DOHH2 (cell line): ENCODE results near the gene STX16.

Experiments
- EZH2phosphoT487 ChIP-seq: fragments of 200-600 bp; sonication (generic); IDR thresholded peaks from 2 replicates; pipeline ENCODE4 v1.6.1; 2017; ENCODE audit warnings: borderline replicate concordance, mild to moderate bottlenecking, antibody characterized with exemption, low read length, moderate library complexity, mixed read lengths
- TF ChIP-seq, protein P1 (sequence below): fragments of 200-600 bp; sonication (generic); IDR thresholded peaks from one replicate; pipeline ENCODE4 v1.5.1; 2014; ENCODE audit warnings: antibody characterized with exemption, mild to moderate bottlenecking, low read depth, low read length; ENCODE audit not compliant: poor library complexity, severe bottlenecking

DNA sequence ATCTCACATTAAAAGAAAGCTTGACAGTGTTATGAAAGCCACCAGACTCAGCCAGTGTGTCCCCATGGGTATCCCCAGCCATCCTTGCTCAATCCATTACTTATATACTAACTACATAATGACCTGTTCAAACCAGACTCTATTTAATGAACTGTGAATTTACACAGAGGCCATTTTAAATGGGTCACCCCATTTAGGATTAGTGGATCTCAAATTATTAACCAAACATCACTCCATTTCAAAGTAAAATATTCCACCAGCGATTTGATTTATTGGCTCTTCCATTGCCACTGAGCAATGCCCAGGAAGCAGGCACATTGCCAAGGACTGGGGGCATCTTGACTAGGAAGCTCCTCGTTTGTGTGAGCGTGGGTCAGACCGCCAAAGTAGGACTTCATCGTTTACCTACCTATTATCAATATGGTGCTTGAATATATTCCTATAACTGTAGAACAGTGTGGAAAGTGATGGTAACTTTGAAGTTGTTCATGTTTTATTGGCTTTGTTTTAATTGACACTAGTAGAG, 26.1 kb downstream of the STX16 start:
- TF ChIP-seq, protein P1, sequence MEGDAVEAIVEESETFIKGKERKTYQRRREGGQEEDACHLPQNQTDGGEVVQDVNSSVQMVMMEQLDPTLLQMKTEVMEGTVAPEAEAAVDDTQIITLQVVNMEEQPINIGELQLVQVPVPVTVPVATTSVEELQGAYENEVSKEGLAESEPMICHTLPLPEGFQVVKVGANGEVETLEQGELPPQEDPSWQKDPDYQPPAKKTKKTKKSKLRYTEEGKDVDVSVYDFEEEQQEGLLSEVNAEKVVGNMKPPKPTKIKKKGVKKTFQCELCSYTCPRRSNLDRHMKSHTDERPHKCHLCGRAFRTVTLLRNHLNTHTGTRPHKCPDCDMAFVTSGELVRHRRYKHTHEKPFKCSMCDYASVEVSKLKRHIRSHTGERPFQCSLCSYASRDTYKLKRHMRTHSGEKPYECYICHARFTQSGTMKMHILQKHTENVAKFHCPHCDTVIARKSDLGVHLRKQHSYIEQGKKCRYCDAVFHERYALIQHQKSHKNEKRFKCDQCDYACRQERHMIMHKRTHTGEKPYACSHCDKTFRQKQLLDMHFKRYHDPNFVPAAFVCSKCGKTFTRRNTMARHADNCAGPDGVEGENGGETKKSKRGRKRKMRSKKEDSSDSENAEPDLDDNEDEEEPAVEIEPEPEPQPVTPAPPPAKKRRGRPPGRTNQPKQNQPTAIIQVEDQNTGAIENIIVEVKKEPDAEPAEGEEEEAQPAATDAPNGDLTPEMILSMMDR, result no peak
- no peak for TF ChIP-seq EZH2phosphoT487
